Mammary epithelial cell (primary cell): ENCODE data around the gene BCL11A.

ENCODE experiments used
- EZH2 ChIP-seq: IDR thresholded peaks from 2 replicates; pipeline ENCODE4 v1.6.1; 2012; ENCODE audit warnings: low read length, inconsistent platforms, borderline replicate concordance
- TF ChIP-seq, protein P1 (sequence below), 2 donors: IDR thresholded peaks in 1 of 2; conservative IDR thresholded peaks in 1 of 2; 2 replicates each; pipeline ENCODE4 v1.5.1; 2011 to 2012; ENCODE audit warnings: inconsistent platforms in 2 of 2, low read length in 2 of 2, mild to moderate bottlenecking in 2 of 2, control low read depth in 1 of 2, low read depth in 1 of 2; ENCODE audit not compliant: insufficient read depth in 1 of 2; ENCODE audit errors: extremely low read depth in 1 of 2

- TF ChIP-seq, protein P1, sequence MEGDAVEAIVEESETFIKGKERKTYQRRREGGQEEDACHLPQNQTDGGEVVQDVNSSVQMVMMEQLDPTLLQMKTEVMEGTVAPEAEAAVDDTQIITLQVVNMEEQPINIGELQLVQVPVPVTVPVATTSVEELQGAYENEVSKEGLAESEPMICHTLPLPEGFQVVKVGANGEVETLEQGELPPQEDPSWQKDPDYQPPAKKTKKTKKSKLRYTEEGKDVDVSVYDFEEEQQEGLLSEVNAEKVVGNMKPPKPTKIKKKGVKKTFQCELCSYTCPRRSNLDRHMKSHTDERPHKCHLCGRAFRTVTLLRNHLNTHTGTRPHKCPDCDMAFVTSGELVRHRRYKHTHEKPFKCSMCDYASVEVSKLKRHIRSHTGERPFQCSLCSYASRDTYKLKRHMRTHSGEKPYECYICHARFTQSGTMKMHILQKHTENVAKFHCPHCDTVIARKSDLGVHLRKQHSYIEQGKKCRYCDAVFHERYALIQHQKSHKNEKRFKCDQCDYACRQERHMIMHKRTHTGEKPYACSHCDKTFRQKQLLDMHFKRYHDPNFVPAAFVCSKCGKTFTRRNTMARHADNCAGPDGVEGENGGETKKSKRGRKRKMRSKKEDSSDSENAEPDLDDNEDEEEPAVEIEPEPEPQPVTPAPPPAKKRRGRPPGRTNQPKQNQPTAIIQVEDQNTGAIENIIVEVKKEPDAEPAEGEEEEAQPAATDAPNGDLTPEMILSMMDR (conservative IDR thresholded peaks at IDR 0.05 in 1 of 2, IDR thresholded peaks at IDR 0.05 in 1 of 2; ENCODE audit: extremely low read depth in 1 of 2, insufficient read depth in 1 of 2, low read depth in 1 of 2, low read length in 2 of 2), result no peak
- TF ChIP-seq EZH2, result no peak
These were observed 147.3 kb downstream of the BCL11A start for GRCh38 chr2:60406192-60406591.
